Type B pancreatic cell (in vitro differentiated cells): ENCODE results near the gene SEC16A. TPM values are rescaled to one million over a fixed set of nuclear protein-coding genes. Genes with fewer than 3 reads are reported as not detected.

ENCODE experiments used
- DNase-seq: peaks from one replicate; pipeline ENCODE4 v3.0.0; 2021; ENCODE audit warnings: mixed read lengths; ENCODE audit not compliant: unreplicated experiment; ENCODE audit errors: extremely low spot score
- H3K27ac Mint-ChIP-seq: 2 replicates; pipeline ENCODE4 v1.8.0; 2021; ENCODE audit warnings: mild to moderate bottlenecking, mixed read lengths
- H3K27me3 Mint-ChIP-seq: 2 replicates; pipeline ENCODE4 v1.8.0; 2021; ENCODE audit warnings: mixed read lengths
- H3K36me3 Mint-ChIP-seq: 2 replicates; pipeline ENCODE4 v1.8.0; 2021; ENCODE audit warnings: mixed read lengths
- H3K4me1 Mint-ChIP-seq: one replicate; pipeline ENCODE4 v1.8.0; 2021; ENCODE audit warnings: mixed read lengths; ENCODE audit not compliant: unreplicated experiment
- H3K4me3 Mint-ChIP-seq: 2 replicates; pipeline ENCODE4 v1.8.0; 2021; ENCODE audit warnings: mild to moderate bottlenecking, mixed read lengths
- H3K9me3 Mint-ChIP-seq: 2 replicates; pipeline ENCODE4 v1.8.0; 2021; ENCODE audit warnings: mixed read lengths
- CTCF ChIP-seq: fragments of 200-600 bp; sonication (generic); conservative IDR thresholded peaks from 2 replicates; pipeline ENCODE4 v1.5.0; 2021; ENCODE audit warnings: antibody characterized with exemption, mild to moderate bottlenecking
- total RNA-seq: library from RNA; stranded (reverse); gene quantifications from 2 replicates; pipeline ENCODE4 v1.2.1, GENCODE V29; 2021; ENCODE audit warnings: low replicate concordance

Gene SEC16A
- total RNA-seq, 1 donor from 2014 or later, result 74.6 TPM

GRCh38 chr9:136404801-136405136 lies 78.1 kb downstream of the SEC16A start:
- Mint-ChIP-seq H3K27ac (no peak overlapping the region), H3K4me1 (peaks cover 8% of the 10 kb centered on the region), H3K27me3 (no peaks in the 10 kb centered on the region), H3K9me3 (no peaks in the 10 kb centered on the region), H3K36me3 (no peaks in the 10 kb centered on the region), H3K4me3 (no peak overlapping the region)
- no peak for TF ChIP-seq CTCF
- DNase-seq, result no peak

DNA sequence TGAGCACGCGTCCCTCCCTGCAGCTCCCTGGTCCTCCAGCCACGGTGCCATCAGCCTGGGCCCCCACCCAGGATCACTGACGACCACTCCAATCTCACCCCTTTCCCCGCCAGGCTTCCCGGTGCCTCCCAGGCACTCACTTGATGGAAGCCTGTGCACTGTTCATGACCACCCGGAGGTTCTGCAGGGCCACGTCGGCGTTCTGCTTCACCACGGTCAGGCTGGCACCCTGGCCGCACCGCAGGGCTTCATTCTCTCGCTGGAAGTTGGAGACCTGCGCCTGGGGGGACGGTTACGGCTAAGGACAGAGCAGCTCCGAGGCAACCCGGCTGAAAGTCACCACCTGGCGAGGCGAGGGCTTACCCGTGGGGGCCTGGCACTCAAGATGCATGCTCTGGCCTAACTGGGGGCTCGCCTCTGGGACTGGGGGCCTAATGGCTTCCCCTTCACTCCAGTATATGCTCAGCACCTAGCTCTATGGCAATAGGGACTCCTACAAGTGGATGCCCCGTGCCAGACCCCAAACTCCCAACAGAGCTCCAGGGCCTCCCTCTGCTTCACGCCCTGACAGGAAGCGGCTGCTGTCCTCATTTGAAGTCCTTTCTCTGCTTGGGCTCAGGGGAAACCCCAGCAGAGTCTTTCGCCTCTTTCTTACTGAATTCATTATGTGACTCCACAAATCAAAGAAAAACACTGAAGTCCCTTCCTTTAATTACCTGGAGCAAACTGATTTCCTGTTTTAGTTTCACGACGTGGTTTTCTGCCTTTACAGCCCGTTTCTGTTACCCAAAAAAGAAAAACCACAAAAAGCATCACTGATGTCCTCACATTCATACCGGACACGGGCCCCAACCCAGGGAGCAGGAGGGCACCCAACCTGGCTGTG lies 78.7 kb downstream of the SEC16A start:
- H3K9me3 Mint-ChIP-seq, result no peaks in the 10 kb centered on the region
- H3K4me3 Mint-ChIP-seq, result no peak overlapping the region
- no peak for DNase-seq

DNA sequence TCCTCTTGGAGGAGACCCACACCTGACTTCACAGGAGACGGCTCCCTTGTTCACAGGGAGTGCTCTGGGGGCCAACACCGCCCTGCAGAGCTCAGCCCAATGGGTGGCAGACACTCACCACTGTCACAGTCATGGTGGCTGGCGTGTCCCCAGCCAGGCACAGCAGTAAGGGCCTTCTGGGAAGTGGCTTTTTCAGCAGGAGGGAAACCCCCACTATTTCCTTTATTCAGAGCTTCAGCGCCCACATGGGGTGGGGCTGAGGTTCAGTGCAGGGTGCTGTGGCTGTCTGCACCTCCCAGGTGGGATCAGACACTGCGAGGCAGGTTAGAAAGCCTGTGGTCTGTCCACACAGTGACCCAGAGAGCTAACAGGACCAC lies 79.3 kb downstream of the SEC16A start:
- no peak for DNase-seq
- Mint-ChIP-seq H3K27me3 (no peaks in the 10 kb centered on the region), H3K4me3 (no peak overlapping the region), H3K4me1 (peaks cover 7% of the 10 kb centered on the region), H3K9me3 (no peaks in the 10 kb centered on the region), H3K36me3 (no peaks in the 10 kb centered on the region), H3K27ac (no peak overlapping the region)
- TF ChIP-seq CTCF, result no peak

More for the DNA sequence above, 78.7 kb downstream of the SEC16A start:
- peaks cover 5% of the 10 kb centered on the region for H3K4me1 Mint-ChIP-seq
- no peaks in the 10 kb centered on the region for H3K27me3 Mint-ChIP-seq
- no peak overlapping the region for H3K27ac Mint-ChIP-seq
- TF ChIP-seq CTCF, result no peak
- no peaks in the 10 kb centered on the region for H3K36me3 Mint-ChIP-seq

- DNase-seq, result no peak
- peaks cover 7% of the 10 kb centered on the region for H3K4me1 Mint-ChIP-seq
- H3K36me3 Mint-ChIP-seq, result no peaks in the 10 kb centered on the region
- TF ChIP-seq CTCF, result no peak
- no peak overlapping the region for H3K4me3 Mint-ChIP-seq
- H3K27me3 Mint-ChIP-seq, result no peaks in the 10 kb centered on the region
- no peaks in the 10 kb centered on the region for H3K9me3 Mint-ChIP-seq
- H3K27ac Mint-ChIP-seq, result no peak overlapping the region
These were observed 80.8 kb downstream of the SEC16A start for GRCh38 chr9:136402067-136402466.

GRCh38 chr9:136401173-136401922 lies 81.5 kb downstream of the SEC16A start:
- no peak for DNase-seq
- Mint-ChIP-seq H3K27me3 (no peaks in the 10 kb centered on the region), H3K4me3 (peak overlapping the region; percentile 55), H3K9me3 (no peaks in the 10 kb centered on the region), H3K36me3 (no peaks in the 10 kb centered on the region), H3K4me1 (peaks cover 7% of the 10 kb centered on the region), H3K27ac (peak overlapping the region; percentile 11)
- no peak for TF ChIP-seq CTCF
